K562 (cell line): Measurements from ENCODE around the gene HOXD9.

Experiments used
- ADNP ChIP-seq: fragments of 200-800 bp; sonication (Bioruptor generic); IDR thresholded peaks from 2 replicates; pipeline ENCODE4 v1.6.1; 2016; ENCODE audit warnings: missing genetic modification characterization, missing compliant biosample characterization
- ATF4 ChIP-seq: fragments of 450-650 bp; formaldehyde crosslinking; IDR thresholded peaks from 2 replicates; pipeline ENCODE4 v1.4.0; 2022; ENCODE audit warnings: mild to moderate bottlenecking, moderate library complexity
- CBX1 ChIP-seq: sonication (generic); IDR thresholded peaks from 2 replicates; pipeline ENCODE4 v1.6.1; 2016; ENCODE audit warnings: antibody characterized with exemption, low read depth, mild to moderate bottlenecking
- CTCF ChIP-seq, 3 experiments: IDR thresholded peaks in 2 of 3; conservative IDR thresholded peaks in 1 of 3; 2 replicates each; pipeline ENCODE4 v1.5.1; 2011 to 2012; ENCODE audit warnings: low read length in 3 of 3, mild to moderate bottlenecking in 3 of 3, control low read depth in 2 of 3, improper control_type of control experiment in 1 of 3, inconsistent platforms in 1 of 3, low read depth in 1 of 3, mixed read lengths in 1 of 3, moderate library complexity in 1 of 3; ENCODE audit not compliant: insufficient read depth in 2 of 3
- EP300 ChIP-seq: IDR thresholded peaks from 2 replicates; pipeline ENCODE4 v1.6.1; 2012; ENCODE audit warnings: low read length, improper control_type of control experiment
- GMEB1 ChIP-seq: fragments of 250-450 bp; sonication (Bioruptor Pico); IDR thresholded peaks from 2 replicates; pipeline ENCODE4 v1.4.0; 2020; ENCODE audit warnings: mild to moderate bottlenecking
- HMG20A ChIP-seq: fragments of 450-650 bp; formaldehyde crosslinking; conservative IDR thresholded peaks from 2 replicates; pipeline ENCODE4 v1.4.0; 2020; ENCODE audit warnings: mild to moderate bottlenecking, mixed read lengths
- JUNB ChIP-seq: fragments of 450-650 bp; formaldehyde crosslinking; conservative IDR thresholded peaks from 2 replicates; pipeline ENCODE4 v1.4.0; 2020; ENCODE audit warnings: mild to moderate bottlenecking
- MED1 ChIP-seq: sonication (generic); formaldehyde crosslinking; IDR thresholded peaks from 2 replicates; pipeline ENCODE4 v1.8.1; 2023; ENCODE audit warnings: missing genetic modification reagents, borderline replicate concordance
- PRDM10 ChIP-seq: fragments of 450-650 bp; IDR thresholded peaks from 2 replicates; pipeline ENCODE4 v1.6.1; 2018; ENCODE audit not compliant: partially characterized antibody
- TCF15 ChIP-seq: fragments of 250-450 bp; sonication (Bioruptor Pico); IDR thresholded peaks from 2 replicates; pipeline ENCODE4 v1.8.0; 2022; ENCODE audit warnings: moderate library complexity, mild to moderate bottlenecking, inconsistent platforms
- ZNF175 ChIP-seq: fragments of 200-800 bp; sonication (Bioruptor generic); IDR thresholded peaks from 2 replicates; pipeline ENCODE4 v1.6.1; 2016; ENCODE audit warnings: low read depth, mild to moderate bottlenecking, missing genetic modification characterization, missing compliant biosample characterization
- ZNF444 ChIP-seq: fragments of 250-450 bp; sonication (Bioruptor Pico); IDR thresholded peaks from 2 replicates; pipeline ENCODE4 v1.4.0; 2020; ENCODE audit warnings: mild to moderate bottlenecking, moderate library complexity
- ZNF551 ChIP-seq: fragments of 250-450 bp; sonication (Bioruptor Pico); IDR thresholded peaks from 2 replicates; pipeline ENCODE4 v1.5.0; 2021; ENCODE audit warnings: mild to moderate bottlenecking, moderate library complexity

- peak; percentile 97 to 99 (median 98) for TF ChIP-seq CTCF (IDR thresholded peaks at IDR 0.05 in 2 of 3, conservative IDR thresholded peaks at IDR 0.05 in 1 of 3; ENCODE audit: insufficient read depth in 2 of 3, low read depth in 1 of 3, low read length in 3 of 3)
- TF ChIP-seq ATF4, result no peak
- no peak for TF ChIP-seq ZNF551 (CRISPR knock-in tag)
- TF ChIP-seq ADNP (tag), result no peak
- no peak for TF ChIP-seq EP300
- no peak for TF ChIP-seq ZNF444
- no peak for TF ChIP-seq GMEB1 (CRISPR knock-in tag)
- no peak for TF ChIP-seq PRDM10
- TF ChIP-seq JUNB (CRISPR knock-in tag), result no peak
- no peak for TF ChIP-seq ZNF175
- TF ChIP-seq CBX1, result no peak
- TF ChIP-seq HMG20A (CRISPR knock-in tag), result no peak
- no peak for TF ChIP-seq MED1
- TF ChIP-seq TCF15, result no peak
Measured at GRCh38 chr2:176079831-176080539, 42.5 kb upstream of the HOXD9 start.
